Esophagus (tissue), 2 donors: ENCODE results near the gene MKS1. TPM values are rescaled to one million over a fixed set of nuclear protein-coding genes. Genes with fewer than 3 reads are reported as not detected.
A peak's percentile ranks its signal among the peaks of the same experiment; 100 is the strongest.

Experiments
- H3K27ac ChIP-seq, 2 donors: one replicate each; pipeline ENCODE4 v1.5.1; 2013; ENCODE audit warnings: low read depth in 2 of 2, mild to moderate bottlenecking in 2 of 2, inconsistent platforms in 1 of 2, low read length in 1 of 2, moderate library complexity in 1 of 2
- H3K27me3 ChIP-seq, 2 donors: one replicate each; pipeline ENCODE4 v1.6.1; 2013; ENCODE audit warnings: low read length in 2 of 2, control low read depth in 1 of 2, mild to moderate bottlenecking in 1 of 2; ENCODE audit not compliant: insufficient read depth in 2 of 2, control insufficient read depth in 1 of 2
- H3K36me3 ChIP-seq, 2 donors: one replicate each; pipeline ENCODE4 v1.6.1; 2013; ENCODE audit warnings: low read length in 1 of 2; ENCODE audit not compliant: control insufficient read depth in 2 of 2, insufficient read depth in 2 of 2
- H3K4me1 ChIP-seq, 2 donors: one replicate each; pipeline ENCODE4 v1.6.1; 2013; ENCODE audit warnings: low read length in 1 of 2; ENCODE audit not compliant: control insufficient read depth in 2 of 2, insufficient read depth in 2 of 2
- H3K4me3 ChIP-seq, 2 donors: one replicate each; pipeline ENCODE4 v1.5.1; 2013; ENCODE audit warnings: low read length in 2 of 2, mild to moderate bottlenecking in 2 of 2, low read depth in 1 of 2, moderate library complexity in 1 of 2
- H3K9me3 ChIP-seq, 2 donors: one replicate each; pipeline ENCODE4 v1.6.1; 2013; ENCODE audit warnings: mild to moderate bottlenecking in 2 of 2, low read depth in 1 of 2, low read length in 1 of 2, moderate library complexity in 1 of 2; ENCODE audit not compliant: control insufficient read depth in 2 of 2, insufficient read depth in 1 of 2
- WGBS, 2 donors: extraction: QIAGEN DNeasy Blood & Tissue Kit; methylation state at CpG; one replicate each; pipeline ENCODE4 v1.1.7; 2013; 5-methylcytosine and 5-hydroxymethylcytosine counted together
- polyA plus RNA-seq, 2 donors: library from polyadenylated mRNA; stranded (reverse); fragments of 200-250 nt; gene quantifications; one replicate each; pipeline ENCODE4 v1.2.3, GENCODE V29; 2013
- donor health status: healthy with polysubstance abuse.
- donor health status: Bipolar disorder and iron deficiency.

MKS1 gene
- polyA plus RNA-seq = 10 to 100 TPM in 1 of 2 donors, 1 to 10 TPM in 1; 7.8 to 10.2 TPM

DNA sequence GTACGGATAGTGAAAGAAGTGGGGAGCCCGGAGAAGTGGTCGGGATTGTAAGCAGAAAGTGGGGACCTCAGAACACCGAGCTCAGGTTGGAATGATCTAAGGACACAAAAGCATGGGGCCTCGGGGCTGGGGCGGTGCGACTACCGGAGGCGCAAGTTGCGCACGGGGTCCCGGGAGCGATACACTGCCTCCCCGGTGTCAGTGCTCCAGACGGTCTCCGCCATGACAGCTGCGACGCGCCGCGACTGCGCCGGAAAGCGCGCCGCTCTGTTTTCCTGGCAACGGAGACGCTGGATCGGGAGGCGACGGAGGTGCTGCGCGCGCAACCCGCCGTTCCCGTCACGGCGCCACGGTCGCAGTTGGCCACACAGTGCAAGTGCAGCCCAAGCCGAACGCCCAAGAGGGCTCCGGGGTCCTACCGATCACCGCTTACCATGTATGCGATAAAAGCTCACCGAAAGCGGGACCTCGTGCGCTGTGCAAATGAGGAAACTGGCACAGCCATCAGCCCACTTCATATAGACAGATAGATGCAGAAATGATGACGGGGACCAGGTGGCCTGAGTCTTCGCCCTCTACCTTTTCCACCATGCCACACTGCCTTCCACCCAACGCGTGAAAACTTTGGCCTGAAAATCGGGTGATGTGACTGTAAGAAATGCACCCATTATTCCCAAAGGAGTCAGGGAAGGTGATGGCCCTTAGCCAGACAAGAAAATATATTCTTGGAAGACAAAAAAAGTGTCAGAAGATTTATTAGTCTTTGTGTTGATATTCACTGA lies at the start of gene MKS1:
Gene MKS1, minus strand, starts transcription at position 249 of the 782 bp plus-strand sequence. Its CDS starts 25 bp downstream, at position 224.
- Histone ChIP-seq H3K4me1 (no peaks in the 10 kb centered on the region), H3K27me3 (no peaks in the 10 kb centered on the region), H3K27ac (peak within 1 kb of the TSS; percentile 57 to 91), H3K36me3 (peaks cover 2% of the 10 kb centered on the region in 2 donors), H3K9me3 (no peaks in the 10 kb centered on the region), H3K4me3 (peak within 1 kb of the TSS; percentile 84 to 87)
- 1% methylated on average over 56 of the region's 56 CpGs for WGBS, 2 donors

DNA sequence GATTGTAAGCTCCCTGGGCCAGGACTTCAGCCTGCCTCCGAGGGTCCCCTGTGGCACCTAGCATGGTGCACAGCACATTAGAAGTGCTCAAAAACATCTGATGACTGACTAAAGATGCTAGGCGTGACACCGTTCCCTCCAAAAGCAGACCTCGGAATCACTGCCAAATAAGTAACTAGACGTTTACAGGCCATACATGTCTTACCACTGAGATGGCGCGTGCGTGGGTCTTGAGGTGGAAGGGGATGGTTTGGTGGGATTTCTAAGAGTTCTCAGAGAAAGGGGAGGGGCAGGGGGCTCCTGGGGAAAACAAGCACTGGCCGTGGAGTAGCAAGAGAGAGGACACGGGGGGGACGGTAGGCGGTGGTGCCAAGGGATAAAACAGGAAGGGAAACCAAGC lies 49.3 kb upstream of the MKS1 start:
- no peaks in the 10 kb centered on the region for H3K27me3 ChIP-seq
- H3K27ac ChIP-seq = no peak overlapping the region
- no peak overlapping the region for H3K4me3 ChIP-seq
- H3K36me3 ChIP-seq = no peaks in the 10 kb centered on the region
- 85 to 86% methylated on average over 12 of the region's 12 CpGs for WGBS, 2 donors
- H3K4me1 ChIP-seq = no peaks in the 10 kb centered on the region
- no peaks in the 10 kb centered on the region for H3K9me3 ChIP-seq

DNA sequence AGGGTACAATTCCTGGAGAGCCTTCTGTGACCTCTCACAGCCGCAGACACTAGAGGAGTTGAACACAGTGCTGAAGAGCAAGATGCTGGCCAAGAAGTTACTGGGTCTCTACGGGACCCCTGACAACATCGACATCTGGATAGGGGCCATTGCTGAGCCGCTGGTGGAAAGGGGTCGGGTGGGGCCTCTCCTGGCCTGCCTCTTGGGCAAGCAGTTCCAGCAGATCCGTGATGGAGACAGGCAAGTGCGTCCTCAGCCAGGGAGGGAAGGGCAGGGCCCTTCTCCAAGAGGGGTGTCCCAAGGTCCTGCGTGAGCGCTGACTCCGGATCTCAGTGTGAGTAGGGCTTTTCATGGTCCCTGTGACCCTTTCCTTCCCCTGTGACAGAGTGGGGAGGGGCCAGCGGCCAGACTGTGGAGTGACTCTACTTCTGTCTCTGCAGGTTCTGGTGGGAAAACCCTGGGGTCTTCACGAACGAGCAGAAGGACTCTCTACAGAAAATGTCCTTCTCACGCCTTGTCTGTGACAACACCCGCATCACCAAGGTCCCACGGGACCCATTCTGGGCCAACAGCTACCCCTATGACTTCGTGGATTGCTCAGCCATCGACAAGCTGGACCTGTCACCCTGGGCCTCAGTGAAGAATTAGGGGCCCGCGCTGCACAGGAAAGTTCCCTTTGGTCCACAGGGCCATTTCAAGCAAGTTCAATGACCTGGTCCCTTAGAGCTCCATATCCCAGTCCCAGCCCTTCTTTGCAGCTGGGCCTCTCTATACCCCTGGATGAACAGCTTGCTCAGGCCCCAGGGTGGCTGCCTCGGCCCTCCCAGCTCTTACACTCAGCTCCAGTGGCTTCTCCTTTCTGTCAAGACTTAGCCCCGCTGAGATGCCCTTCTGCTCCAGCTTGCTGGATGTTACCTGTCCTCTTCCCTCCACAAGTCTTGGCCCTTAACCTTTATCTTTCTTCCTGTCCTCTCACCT lies 48.6 kb upstream of the MKS1 start:
- no peak overlapping the region for H3K27ac ChIP-seq
- no peaks in the 10 kb centered on the region for H3K9me3 ChIP-seq
- H3K4me1 ChIP-seq = no peaks in the 10 kb centered on the region
- H3K27me3 ChIP-seq = no peaks in the 10 kb centered on the region
- no peaks in the 10 kb centered on the region for H3K36me3 ChIP-seq
- WGBS, 2 donors = 83 to 84% methylated on average over 22 of the region's 22 CpGs
- no peak overlapping the region for H3K4me3 ChIP-seq

DNA sequence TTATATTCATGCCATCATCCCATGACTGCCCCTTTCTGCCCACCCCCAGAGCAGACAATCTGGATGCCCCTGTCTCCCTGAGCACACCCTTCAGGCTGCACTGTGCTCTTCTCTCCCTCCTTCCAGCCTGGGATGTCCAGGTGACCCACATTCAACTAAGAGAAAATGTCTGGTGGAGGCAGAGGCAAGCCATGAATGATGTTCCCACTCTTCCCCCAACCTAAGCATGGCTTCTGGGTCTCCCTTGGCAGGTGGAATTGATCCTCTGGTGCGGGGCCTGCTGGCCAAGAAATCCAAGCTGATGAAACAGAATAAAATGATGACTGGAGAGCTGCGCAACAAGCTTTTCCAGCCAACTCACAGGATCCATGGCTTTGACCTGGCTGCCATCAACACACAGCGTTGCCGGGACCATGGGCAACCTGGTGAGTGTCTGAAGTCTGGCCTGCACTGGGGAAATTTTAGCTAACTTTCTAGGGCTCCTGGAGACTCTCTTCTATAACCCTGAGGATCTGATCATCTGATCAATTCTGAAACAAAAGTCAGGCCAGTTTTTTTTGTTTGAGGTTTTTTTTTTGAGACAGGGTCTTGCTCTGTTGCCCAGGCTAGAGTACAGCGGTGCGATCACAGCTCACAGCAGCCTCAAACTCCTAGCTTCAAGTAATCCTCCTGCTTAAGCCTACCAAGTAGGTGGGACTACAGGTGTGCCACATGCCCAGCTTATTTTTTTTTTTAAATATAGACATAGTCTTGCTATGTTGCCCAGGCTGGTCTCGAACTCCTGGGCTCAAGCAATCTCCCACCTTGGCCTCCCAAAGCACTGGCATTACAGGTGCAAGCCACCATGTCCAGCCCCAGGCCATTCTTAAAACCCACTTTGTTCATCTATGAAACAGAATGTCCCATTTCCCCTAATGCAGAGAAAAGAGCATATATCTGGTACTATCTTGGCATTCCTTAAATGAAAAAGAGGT lies 47.1 kb upstream of the MKS1 start:
- Histone ChIP-seq H3K36me3 (no peaks in the 10 kb centered on the region), H3K27ac (no peak overlapping the region), H3K27me3 (no peaks in the 10 kb centered on the region), H3K9me3 (no peaks in the 10 kb centered on the region), H3K4me3 (no peak overlapping the region), H3K4me1 (no peaks in the 10 kb centered on the region)
- WGBS, 2 donors = 93 to 96% methylated on average over 7 of the region's 7 CpGs

DNA sequence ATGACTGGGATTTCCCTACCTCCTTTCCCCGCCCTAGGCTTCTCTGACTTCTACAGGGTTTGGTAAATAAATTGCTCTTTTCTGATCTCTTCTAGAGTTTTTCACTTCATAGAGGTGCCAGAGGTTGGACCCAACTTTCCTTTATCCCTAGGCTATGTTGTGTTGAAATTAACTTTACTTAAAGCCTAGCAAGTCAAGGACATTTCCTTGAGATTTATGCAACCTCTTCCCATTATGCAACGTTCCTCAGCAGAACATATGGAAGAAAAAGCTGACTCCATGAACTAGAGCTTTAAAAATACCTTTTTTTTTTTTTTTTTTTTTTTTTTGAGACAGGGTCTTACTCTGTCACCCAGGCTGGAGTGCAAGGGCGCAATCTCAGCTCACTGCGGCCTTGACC lies 46.2 kb upstream of the MKS1 start:
- H3K4me1 ChIP-seq = no peaks in the 10 kb centered on the region
- no peak overlapping the region for H3K27ac ChIP-seq
- H3K36me3 ChIP-seq = no peaks in the 10 kb centered on the region
- no peaks in the 10 kb centered on the region for H3K9me3 ChIP-seq
- no peaks in the 10 kb centered on the region for H3K27me3 ChIP-seq
- 79 to 83% methylated on average over 4 of the region's 4 CpGs for WGBS, 2 donors
- H3K4me3 ChIP-seq = no peak overlapping the region

DNA sequence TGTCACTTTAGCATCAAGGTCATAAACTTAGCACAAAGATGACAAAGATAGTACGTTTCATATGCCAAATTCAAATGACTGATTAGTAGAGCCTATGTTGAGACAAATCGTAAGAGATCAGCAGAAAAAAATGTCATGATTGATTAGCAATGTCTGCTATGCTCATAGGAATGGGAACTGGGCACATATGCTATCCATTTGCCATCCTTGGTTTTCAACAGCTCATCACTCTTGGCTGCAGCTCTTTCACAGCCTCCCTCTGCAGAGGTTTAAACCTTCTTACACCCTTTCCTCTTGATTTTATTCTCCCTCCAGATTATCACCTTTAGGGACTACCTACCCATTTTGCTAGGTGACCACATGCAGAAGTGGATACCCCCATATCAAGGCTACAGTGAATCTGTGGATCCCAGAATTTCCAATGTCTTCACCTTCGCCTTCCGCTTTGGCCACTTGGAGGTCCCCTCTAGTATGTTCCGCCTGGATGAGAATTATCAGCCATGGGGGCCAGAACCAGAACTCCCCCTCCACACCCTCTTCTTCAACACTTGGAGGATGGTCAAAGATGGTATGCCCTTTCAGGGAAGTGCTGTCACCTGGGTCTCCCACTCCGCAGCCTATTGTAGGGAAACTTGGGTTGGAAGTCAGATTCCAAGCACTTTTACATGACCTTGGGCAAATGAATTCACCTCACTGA lies 45.5 kb upstream of the MKS1 start:
- H3K27me3 ChIP-seq = no peaks in the 10 kb centered on the region
- H3K36me3 ChIP-seq = no peaks in the 10 kb centered on the region
- 76 to 79% methylated on average over 6 of the region's 6 CpGs for WGBS, 2 donors
- no peaks in the 10 kb centered on the region for H3K4me1 ChIP-seq
- no peak overlapping the region for H3K4me3 ChIP-seq
- H3K27ac ChIP-seq = no peak overlapping the region
- H3K9me3 ChIP-seq = no peaks in the 10 kb centered on the region

DNA sequence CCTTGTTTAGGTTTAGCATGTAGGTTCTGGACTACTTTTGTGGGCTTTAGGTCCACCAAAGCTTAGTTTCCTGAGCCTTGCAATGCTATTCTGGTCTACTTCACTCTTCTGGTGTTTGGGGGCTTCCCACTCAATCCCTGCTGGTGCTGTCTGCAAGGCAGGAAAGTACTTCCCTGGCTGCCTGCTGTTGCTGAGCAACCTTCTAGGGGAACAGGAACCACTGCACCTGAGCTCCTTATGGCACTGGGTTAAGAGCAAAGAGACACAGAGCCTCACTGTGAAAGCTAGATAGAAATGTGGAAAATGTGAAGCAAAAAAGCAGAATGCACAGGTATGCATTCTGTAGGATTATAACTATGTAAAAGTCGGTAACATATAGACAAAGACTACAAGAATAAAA lies 44.7 kb upstream of the MKS1 start:
- Histone ChIP-seq H3K27me3 (no peaks in the 10 kb centered on the region), H3K4me1 (no peaks in the 10 kb centered on the region)

DNA sequence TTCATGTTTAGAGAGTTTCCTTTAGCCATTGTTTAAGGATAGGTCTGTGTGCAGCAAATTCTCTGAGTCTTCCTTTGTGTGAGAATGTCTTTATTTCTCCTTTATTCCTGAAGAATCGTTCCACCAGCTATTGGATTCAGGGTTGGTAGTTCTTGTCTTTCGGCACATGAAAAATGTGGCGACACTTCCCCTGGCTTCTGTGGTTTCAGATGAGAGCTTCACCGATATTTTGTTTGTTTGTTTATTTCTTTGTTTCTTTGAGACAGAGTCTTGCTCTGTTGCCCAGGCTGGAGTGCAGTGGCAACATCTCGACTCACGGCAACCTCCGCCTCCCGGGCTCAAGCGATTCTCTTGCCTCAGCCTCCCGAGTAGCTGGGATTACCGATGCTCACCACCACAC lies 43.1 kb upstream of the MKS1 start:
- 88 to 89% methylated on average over 11 of the region's 11 CpGs for WGBS, 2 donors
- Histone ChIP-seq H3K36me3 (no peaks in the 10 kb centered on the region), H3K9me3 (no peaks in the 10 kb centered on the region), H3K4me3 (no peak overlapping the region), H3K4me1 (no peaks in the 10 kb centered on the region), H3K27me3 (no peaks in the 10 kb centered on the region), H3K27ac (no peak overlapping the region)

More for the DNA sequence above, 44.7 kb upstream of the MKS1 start:
- Histone ChIP-seq H3K4me3 (no peak overlapping the region), H3K9me3 (no peaks in the 10 kb centered on the region), H3K27ac (no peak overlapping the region), H3K36me3 (no peaks in the 10 kb centered on the region)
- 75 to 78% methylated on average over 1 of the region's 1 CpG for WGBS, 2 donors
